Vagina (tissue), 2 donors: ENCODE data around the gene CYP4F2. TPM values are rescaled to one million over a fixed set of nuclear protein-coding genes. Genes with fewer than 3 reads are reported as not detected.
"Not testable (repeated sequence)": the region's sequence is repeated elsewhere in the genome, so short reads cannot be mapped to it uniquely, and the experiment has no call there.

ENCODE experiments used
- DNase-seq, 2 donors: peaks; one replicate each; pipeline ENCODE4 v3.0.0-alpha.2; 2017; ENCODE audit errors: extremely low spot score in 2 of 2
- H3K27ac ChIP-seq: fragments of 200-600 bp; sonication (generic); one replicate; pipeline ENCODE4 v1.5.1; 2019
- H3K27me3 ChIP-seq: fragments of 200-600 bp; sonication (generic); one replicate; pipeline ENCODE4 v1.5.1; 2019
- H3K36me3 ChIP-seq, 2 donors: fragments of 200-600 bp; sonication (generic); one replicate each; pipeline ENCODE4 v1.5.1; 2017 to 2019
- H3K4me1 ChIP-seq: fragments of 200-600 bp; sonication (generic); one replicate; pipeline ENCODE4 v1.5.1; 2019
- H3K4me3 ChIP-seq, 2 donors: fragments of 200-600 bp; sonication (generic); 1 replicate in 1 of 2; 2 replicates in 1 of 2; pipeline ENCODE4 v1.5.1; 2016 to 2019
- H3K9me3 ChIP-seq: fragments of 200-600 bp; sonication (generic); one replicate; pipeline ENCODE4 v1.5.1; 2019
- CTCF ChIP-seq, 3 experiments: fragments of 450-650 bp in 2 of 3; fragments of 200-600 bp in 1 of 3; sonication (generic) in 1 of 3; IDR thresholded peaks; one replicate each; pipeline ENCODE4 v1.5.1; 2017 to 2019; ENCODE audit warnings: antibody characterized with exemption in 3 of 3, mild to moderate bottlenecking in 2 of 3, moderate library complexity in 2 of 3
- POLR2A ChIP-seq, 2 donors: fragments of 450-650 bp; IDR thresholded peaks; one replicate each; pipeline ENCODE4 v1.6.1; 2017; ENCODE audit warnings: antibody characterized with exemption in 2 of 2, mild to moderate bottlenecking in 2 of 2, moderate library complexity in 2 of 2
- POLR2AphosphoS5 ChIP-seq, 2 donors: sonication (generic); formaldehyde crosslinking; IDR thresholded peaks; one replicate each; pipeline ENCODE4 v1.9.0; 2017; ENCODE audit warnings: antibody characterized with exemption in 2 of 2, mild to moderate bottlenecking in 2 of 2, low read depth in 1 of 2; ENCODE audit not compliant: insufficient read depth in 1 of 2
- intact Hi-C: fragments of 100-400 bp; cut with DNase I; formaldehyde crosslinking; loops from one replicate; pipeline ENCODE4 v1.15.1; 2023
- total RNA-seq: library from RNA; depleted of rRNA; stranded (reverse); fragments of >200 nt; gene quantifications from one replicate; pipeline ENCODE4 v1.2.3, GENCODE V29; 2016

CYP4F2 gene
- total RNA-seq, 1 donor from 2014 or later = 6.9 TPM

GRCh38 chr19:15893477-15893876 is 4.4 kb downstream of the CYP4F2 start:
- intact Hi-C loops = no loop called here
- H3K27me3 ChIP-seq = no peaks in the 10 kb centered on the region
- DNase-seq = no peak

GRCh38 chr19:15892012-15892411 is 5.9 kb downstream of the CYP4F2 start:
- H3K4me3 ChIP-seq = no peak overlapping the region
- H3K36me3 ChIP-seq = no peaks in the 10 kb centered on the region
- no peaks in the 10 kb centered on the region for H3K27me3 ChIP-seq
- H3K4me1 ChIP-seq = no peaks in the 10 kb centered on the region
- intact Hi-C loops = no loop called here
- H3K9me3 ChIP-seq = no peaks in the 10 kb centered on the region
- DNase-seq = no peak
- H3K27ac ChIP-seq = no peak overlapping the region
- no peak for TF ChIP-seq POLR2AphosphoS5 (IDR thresholded peaks at IDR 0.05; ENCODE audit: insufficient read depth in 1 of 2, low read depth in 1 of 2)
- no peak for TF ChIP-seq CTCF (IDR thresholded peaks at IDR 0.05)
- no peak for TF ChIP-seq POLR2A (IDR thresholded peaks at IDR 0.05)

More at GRCh38 chr19:15893477-15893876, 4.4 kb downstream of the CYP4F2 start:
- TF ChIP-seq CTCF (IDR thresholded peaks at IDR 0.05) (no peak), POLR2A (IDR thresholded peaks at IDR 0.05) (no peak), POLR2AphosphoS5 (IDR thresholded peaks at IDR 0.05; ENCODE audit: insufficient read depth in 1 of 2, low read depth in 1 of 2) (no peak)
- no peaks in the 10 kb centered on the region for H3K36me3 ChIP-seq
- no peaks in the 10 kb centered on the region for H3K4me1 ChIP-seq
- no peak overlapping the region for H3K27ac ChIP-seq
- H3K4me3 ChIP-seq = no peak overlapping the region
- no peaks in the 10 kb centered on the region for H3K9me3 ChIP-seq

GRCh38 chr19:15891434-15891833 is 6.4 kb downstream of the CYP4F2 start:
- TF ChIP-seq CTCF (IDR thresholded peaks at IDR 0.05) (no peak), POLR2AphosphoS5 (IDR thresholded peaks at IDR 0.05; ENCODE audit: insufficient read depth in 1 of 2, low read depth in 1 of 2) (no peak), POLR2A (IDR thresholded peaks at IDR 0.05) (no peak)
- no peak for DNase-seq
- no peak overlapping the region for H3K27ac ChIP-seq
- no peak overlapping the region for H3K4me3 ChIP-seq
- no peaks in the 10 kb centered on the region for H3K36me3 ChIP-seq
- no peaks in the 10 kb centered on the region for H3K27me3 ChIP-seq
- intact Hi-C loops = no loop called here
- no peaks in the 10 kb centered on the region for H3K9me3 ChIP-seq
- H3K4me1 ChIP-seq = no peaks in the 10 kb centered on the region

- H3K4me3 ChIP-seq, H3K4me1 ChIP-seq, H3K36me3 ChIP-seq, H3K9me3 ChIP-seq, intact Hi-C loops, H3K27me3 ChIP-seq, DNase-seq, H3K27ac ChIP-seq: not testable (repeated sequence)
These were observed 8.5 kb downstream of the CYP4F2 start for GRCh38 chr19:15889339-15889738.

- DNase-seq = no peak
- TF ChIP-seq POLR2A (IDR thresholded peaks at IDR 0.05) = no peak
- intact Hi-C loops = no loop called here
- H3K9me3 ChIP-seq = no peaks in the 10 kb centered on the region
- no peaks in the 10 kb centered on the region for H3K27me3 ChIP-seq
- H3K4me1 ChIP-seq = no peaks in the 10 kb centered on the region
- no peak overlapping the region for H3K4me3 ChIP-seq
- H3K27ac ChIP-seq = no peak overlapping the region
- H3K36me3 ChIP-seq = no peaks in the 10 kb centered on the region
These were observed 12.0 kb downstream of the CYP4F2 start for GRCh38 chr19:15885919-15886318.

- TF ChIP-seq CTCF (IDR thresholded peaks at IDR 0.05) (no peak), POLR2AphosphoS5 (IDR thresholded peaks at IDR 0.05; ENCODE audit: insufficient read depth in 1 of 2, low read depth in 1 of 2) (no peak), POLR2A (IDR thresholded peaks at IDR 0.05) (no peak)
- H3K9me3 ChIP-seq = no peaks in the 10 kb centered on the region
- no peak overlapping the region for H3K4me3 ChIP-seq
- no peak for DNase-seq
- no peaks in the 10 kb centered on the region for H3K4me1 ChIP-seq
- H3K27ac ChIP-seq = no peak overlapping the region
- intact Hi-C loops = no loop called here
- H3K36me3 ChIP-seq = no peaks in the 10 kb centered on the region
- H3K27me3 ChIP-seq = no peaks in the 10 kb centered on the region
These were observed 12.7 kb downstream of the CYP4F2 start for GRCh38 chr19:15885167-15885566.

- H3K27me3 ChIP-seq, H3K4me1 ChIP-seq, H3K9me3 ChIP-seq, intact Hi-C loops, H3K27ac ChIP-seq, H3K4me3 ChIP-seq, DNase-seq, H3K36me3 ChIP-seq: not testable (repeated sequence)
These were observed 14.5 kb downstream of the CYP4F2 start for GRCh38 chr19:15883329-15883728.
